Measurements from ENCODE around the gene NDUFB4.

DNA sequence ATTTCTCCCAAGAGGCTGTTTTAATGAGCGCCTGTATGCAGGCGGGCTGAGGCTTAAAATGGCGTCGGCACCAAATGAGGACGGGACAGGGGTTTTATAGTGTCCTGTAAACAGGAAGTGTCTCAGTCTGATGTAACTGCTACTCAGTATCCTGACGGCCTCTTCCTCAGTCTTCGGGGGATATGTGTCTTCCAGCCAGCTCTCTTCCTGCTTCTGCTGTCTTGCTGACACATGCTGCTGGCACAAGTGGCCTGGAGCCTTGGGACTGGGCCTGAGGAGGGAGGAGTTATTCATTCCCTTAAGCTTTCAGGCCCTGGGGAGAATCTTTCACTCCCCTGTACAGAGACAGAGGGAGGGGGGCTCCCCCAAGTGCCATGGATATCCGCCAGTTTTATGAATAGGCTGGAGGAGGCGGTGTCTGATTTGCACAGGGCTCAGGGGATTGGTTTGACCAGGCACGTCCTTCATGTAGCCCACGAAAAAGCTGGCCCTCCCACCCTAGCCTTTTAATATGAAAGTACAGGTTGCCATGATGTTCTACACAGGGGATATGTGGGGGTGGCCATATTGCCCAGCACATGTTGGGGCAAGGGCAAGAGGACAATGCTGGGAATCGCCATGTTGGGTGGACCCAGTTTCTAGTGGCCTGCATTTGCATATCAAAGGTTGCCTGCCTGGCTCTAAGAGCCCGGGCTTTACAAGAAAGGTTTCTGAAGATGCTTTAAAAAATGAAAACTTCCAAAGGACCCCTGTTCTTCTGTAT, 19.9 kb downstream of the NDUFB4 start:
- TF ChIP-seq EZH2 (IDR thresholded peaks at IDR 0.05; ENCODE audit: borderline replicate concordance, low read depth, low read length) (no peak), RBBP5 (IDR thresholded peaks at IDR 0.05; ENCODE audit: borderline replicate concordance, insufficient read depth, low read length, poor library complexity, severe bottlenecking) (no peak), POLR2A (conservative IDR thresholded peaks at IDR 0.05) (no peak), KAT8 (IDR thresholded peaks at IDR 0.05; ENCODE audit: low read depth) (no peak), JUN (IDR thresholded peaks at IDR 0.05; ENCODE audit: borderline replicate concordance, low read depth, low read length) (no peak), JUN (CRISPR knock-in tag; IDR thresholded peaks at IDR 0.05; ENCODE audit: borderline replicate concordance) (no peak), ETV6 (IDR thresholded peaks at IDR 0.05; ENCODE audit: borderline replicate concordance in 1 of 2, low read depth in 2 of 2, low read length in 1 of 2) (no peak), ETV6 (CRISPR knock-in tag; IDR thresholded peaks at IDR 0.05; ENCODE audit: borderline replicate concordance) (no peak), SMAD3 (CRISPR knock-in tag; conservative IDR thresholded peaks at IDR 0.05) (no peak), HDGF (IDR thresholded peaks at IDR 0.05) (no peak), NONO (IDR thresholded peaks at IDR 0.05; ENCODE audit: low read depth in 2 of 2, low read length in 1 of 2) (no peak)
- TF ChIP-seq, protein P1, sequence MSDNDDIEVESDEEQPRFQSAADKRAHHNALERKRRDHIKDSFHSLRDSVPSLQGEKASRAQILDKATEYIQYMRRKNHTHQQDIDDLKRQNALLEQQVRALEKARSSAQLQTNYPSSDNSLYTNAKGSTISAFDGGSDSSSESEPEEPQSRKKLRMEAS (CRISPR knock-in tag; IDR thresholded peaks at IDR 0.05), result no peak
- TF ChIP-seq, protein P2, sequence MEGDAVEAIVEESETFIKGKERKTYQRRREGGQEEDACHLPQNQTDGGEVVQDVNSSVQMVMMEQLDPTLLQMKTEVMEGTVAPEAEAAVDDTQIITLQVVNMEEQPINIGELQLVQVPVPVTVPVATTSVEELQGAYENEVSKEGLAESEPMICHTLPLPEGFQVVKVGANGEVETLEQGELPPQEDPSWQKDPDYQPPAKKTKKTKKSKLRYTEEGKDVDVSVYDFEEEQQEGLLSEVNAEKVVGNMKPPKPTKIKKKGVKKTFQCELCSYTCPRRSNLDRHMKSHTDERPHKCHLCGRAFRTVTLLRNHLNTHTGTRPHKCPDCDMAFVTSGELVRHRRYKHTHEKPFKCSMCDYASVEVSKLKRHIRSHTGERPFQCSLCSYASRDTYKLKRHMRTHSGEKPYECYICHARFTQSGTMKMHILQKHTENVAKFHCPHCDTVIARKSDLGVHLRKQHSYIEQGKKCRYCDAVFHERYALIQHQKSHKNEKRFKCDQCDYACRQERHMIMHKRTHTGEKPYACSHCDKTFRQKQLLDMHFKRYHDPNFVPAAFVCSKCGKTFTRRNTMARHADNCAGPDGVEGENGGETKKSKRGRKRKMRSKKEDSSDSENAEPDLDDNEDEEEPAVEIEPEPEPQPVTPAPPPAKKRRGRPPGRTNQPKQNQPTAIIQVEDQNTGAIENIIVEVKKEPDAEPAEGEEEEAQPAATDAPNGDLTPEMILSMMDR (IDR thresholded peaks at IDR 0.05 in 2 of 3, conservative IDR thresholded peaks at IDR 0.05 in 1 of 3; ENCODE audit: insufficient read depth in 2 of 3, low read depth in 1 of 3, low read length in 3 of 3), result no peak
- TF ChIP-seq, protein P3, sequence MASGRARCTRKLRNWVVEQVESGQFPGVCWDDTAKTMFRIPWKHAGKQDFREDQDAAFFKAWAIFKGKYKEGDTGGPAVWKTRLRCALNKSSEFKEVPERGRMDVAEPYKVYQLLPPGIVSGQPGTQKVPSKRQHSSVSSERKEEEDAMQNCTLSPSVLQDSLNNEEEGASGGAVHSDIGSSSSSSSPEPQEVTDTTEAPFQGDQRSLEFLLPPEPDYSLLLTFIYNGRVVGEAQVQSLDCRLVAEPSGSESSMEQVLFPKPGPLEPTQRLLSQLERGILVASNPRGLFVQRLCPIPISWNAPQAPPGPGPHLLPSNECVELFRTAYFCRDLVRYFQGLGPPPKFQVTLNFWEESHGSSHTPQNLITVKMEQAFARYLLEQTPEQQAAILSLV (tag; IDR thresholded peaks at IDR 0.05), result no peak
- TF ChIP-seq, protein P4, sequence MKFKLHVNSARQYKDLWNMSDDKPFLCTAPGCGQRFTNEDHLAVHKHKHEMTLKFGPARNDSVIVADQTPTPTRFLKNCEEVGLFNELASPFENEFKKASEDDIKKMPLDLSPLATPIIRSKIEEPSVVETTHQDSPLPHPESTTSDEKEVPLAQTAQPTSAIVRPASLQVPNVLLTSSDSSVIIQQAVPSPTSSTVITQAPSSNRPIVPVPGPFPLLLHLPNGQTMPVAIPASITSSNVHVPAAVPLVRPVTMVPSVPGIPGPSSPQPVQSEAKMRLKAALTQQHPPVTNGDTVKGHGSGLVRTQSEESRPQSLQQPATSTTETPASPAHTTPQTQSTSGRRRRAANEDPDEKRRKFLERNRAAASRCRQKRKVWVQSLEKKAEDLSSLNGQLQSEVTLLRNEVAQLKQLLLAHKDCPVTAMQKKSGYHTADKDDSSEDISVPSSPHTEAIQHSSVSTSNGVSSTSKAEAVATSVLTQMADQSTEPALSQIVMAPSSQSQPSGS (CRISPR knock-in tag; IDR thresholded peaks at IDR 0.05), result no peak
- TF ChIP-seq, protein P5, sequence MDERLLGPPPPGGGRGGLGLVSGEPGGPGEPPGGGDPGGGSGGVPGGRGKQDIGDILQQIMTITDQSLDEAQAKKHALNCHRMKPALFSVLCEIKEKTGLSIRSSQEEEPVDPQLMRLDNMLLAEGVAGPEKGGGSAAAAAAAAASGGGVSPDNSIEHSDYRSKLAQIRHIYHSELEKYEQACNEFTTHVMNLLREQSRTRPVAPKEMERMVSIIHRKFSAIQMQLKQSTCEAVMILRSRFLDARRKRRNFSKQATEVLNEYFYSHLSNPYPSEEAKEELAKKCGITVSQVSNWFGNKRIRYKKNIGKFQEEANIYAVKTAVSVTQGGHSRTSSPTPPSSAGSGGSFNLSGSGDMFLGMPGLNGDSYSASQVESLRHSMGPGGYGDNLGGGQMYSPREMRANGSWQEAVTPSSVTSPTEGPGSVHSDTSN (CRISPR knock-in tag; IDR thresholded peaks at IDR 0.05; ENCODE audit: low read depth), result no peak
- TF ChIP-seq, protein P5 (tag; conservative IDR thresholded peaks at IDR 0.05; ENCODE audit: low read depth), result no peak

Data from K562 (cell line).